Mesothelial cell of epicardium (in vitro differentiated cells): ENCODE data around the gene PRKACB. TPM values are rescaled to one million over a fixed set of nuclear protein-coding genes. Genes with fewer than 3 reads are reported as not detected.
"Not testable (repeated sequence)": the region's sequence is repeated elsewhere in the genome, so short reads cannot be mapped to it uniquely, and the experiment has no call there.

Source experiments
- DNase-seq, 2 experiments: peaks; one replicate each; pipeline ENCODE4 v3.0.0; 2021; ENCODE audit warnings: low spot score in 2 of 2; ENCODE audit not compliant: unreplicated experiment in 2 of 2
- H3K27ac Mint-ChIP-seq: 2 replicates; pipeline ENCODE4 v1.8.0; 2021; ENCODE audit warnings: mixed read lengths
- H3K27me3 Mint-ChIP-seq: 2 replicates; pipeline ENCODE4 v1.8.0; 2021; ENCODE audit warnings: low read depth, mixed read lengths
- H3K36me3 Mint-ChIP-seq: 2 replicates; pipeline ENCODE4 v1.8.0; 2021; ENCODE audit warnings: mixed read lengths
- H3K4me1 Mint-ChIP-seq: 2 replicates; pipeline ENCODE4 v1.8.0; 2021; ENCODE audit warnings: mixed read lengths
- H3K4me3 Mint-ChIP-seq: 2 replicates; pipeline ENCODE4 v1.8.0; 2021; ENCODE audit warnings: mild to moderate bottlenecking, moderate library complexity, mixed read lengths
- H3K9me3 Mint-ChIP-seq: 2 replicates; pipeline ENCODE4 v1.8.0; 2021; ENCODE audit warnings: mixed read lengths
- total RNA-seq: library from RNA; stranded (reverse); gene quantifications from 3 replicates; pipeline ENCODE4 v1.2.1, GENCODE V29; 2021
- TF ChIP-seq, protein P1 (sequence below): fragments of 200-600 bp; sonication (generic); IDR thresholded peaks from one replicate; pipeline ENCODE4 v1.5.0; 2021; ENCODE audit warnings: antibody characterized with exemption; ENCODE audit not compliant: unreplicated experiment

Gene PRKACB
- total RNA-seq: 37.8 to 40.1 TPM (median 38.5 TPM) in 3 replicates

DNA sequence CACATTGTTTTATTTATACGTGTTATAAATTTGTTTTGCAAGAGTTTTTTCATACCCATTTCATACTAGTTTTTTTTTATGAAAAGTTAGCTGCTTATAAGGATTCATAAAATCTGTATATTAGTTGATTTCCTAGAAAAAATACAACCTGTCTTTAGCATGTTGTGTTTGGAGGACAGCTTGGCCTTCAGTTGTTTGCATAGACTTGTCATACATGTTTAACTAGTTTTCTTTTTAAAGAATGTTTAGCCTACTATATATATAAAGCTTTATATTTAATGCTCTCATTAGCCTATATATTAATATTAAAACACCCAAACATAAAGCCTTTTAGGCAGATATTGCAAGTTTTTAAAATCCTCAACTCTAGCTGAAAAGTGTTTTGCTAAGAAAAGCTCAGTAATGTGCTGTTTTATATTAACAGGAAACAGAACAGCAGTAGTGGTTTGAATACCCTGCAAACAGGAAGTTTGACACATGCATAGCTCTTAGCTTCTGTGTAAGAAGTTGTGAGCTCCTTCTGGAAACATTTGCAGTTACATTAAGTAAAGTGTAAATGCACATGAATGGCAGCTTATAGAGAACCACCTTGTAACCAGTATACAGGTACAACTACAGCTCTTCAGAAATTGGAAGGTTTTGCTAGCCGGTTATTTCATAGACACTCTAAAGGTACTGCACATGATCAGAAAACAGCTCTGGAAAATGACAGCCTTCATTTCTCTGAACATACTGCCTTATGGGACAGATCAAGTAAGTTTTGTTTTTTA, at the start of gene PRKACB:
PRKACB (plus strand) TSS at position 476 of the 770 bp plus-strand sequence; CDS start at position 567, 91 bp downstream.
- Mint-ChIP-seq H3K9me3 (peaks cover 5% of the 10 kb centered on the region), H3K27ac (peak within 1 kb of the TSS; percentile 25), H3K27me3 (no peaks in the 10 kb centered on the region), H3K4me1 (peaks cover 5% of the 10 kb centered on the region), H3K36me3 (peaks cover 2% of the 10 kb centered on the region), H3K4me3 (no peak within 1 kb of the TSS)
- TF ChIP-seq, protein P1, sequence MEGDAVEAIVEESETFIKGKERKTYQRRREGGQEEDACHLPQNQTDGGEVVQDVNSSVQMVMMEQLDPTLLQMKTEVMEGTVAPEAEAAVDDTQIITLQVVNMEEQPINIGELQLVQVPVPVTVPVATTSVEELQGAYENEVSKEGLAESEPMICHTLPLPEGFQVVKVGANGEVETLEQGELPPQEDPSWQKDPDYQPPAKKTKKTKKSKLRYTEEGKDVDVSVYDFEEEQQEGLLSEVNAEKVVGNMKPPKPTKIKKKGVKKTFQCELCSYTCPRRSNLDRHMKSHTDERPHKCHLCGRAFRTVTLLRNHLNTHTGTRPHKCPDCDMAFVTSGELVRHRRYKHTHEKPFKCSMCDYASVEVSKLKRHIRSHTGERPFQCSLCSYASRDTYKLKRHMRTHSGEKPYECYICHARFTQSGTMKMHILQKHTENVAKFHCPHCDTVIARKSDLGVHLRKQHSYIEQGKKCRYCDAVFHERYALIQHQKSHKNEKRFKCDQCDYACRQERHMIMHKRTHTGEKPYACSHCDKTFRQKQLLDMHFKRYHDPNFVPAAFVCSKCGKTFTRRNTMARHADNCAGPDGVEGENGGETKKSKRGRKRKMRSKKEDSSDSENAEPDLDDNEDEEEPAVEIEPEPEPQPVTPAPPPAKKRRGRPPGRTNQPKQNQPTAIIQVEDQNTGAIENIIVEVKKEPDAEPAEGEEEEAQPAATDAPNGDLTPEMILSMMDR: no peak
- no peak for DNase-seq

DNA sequence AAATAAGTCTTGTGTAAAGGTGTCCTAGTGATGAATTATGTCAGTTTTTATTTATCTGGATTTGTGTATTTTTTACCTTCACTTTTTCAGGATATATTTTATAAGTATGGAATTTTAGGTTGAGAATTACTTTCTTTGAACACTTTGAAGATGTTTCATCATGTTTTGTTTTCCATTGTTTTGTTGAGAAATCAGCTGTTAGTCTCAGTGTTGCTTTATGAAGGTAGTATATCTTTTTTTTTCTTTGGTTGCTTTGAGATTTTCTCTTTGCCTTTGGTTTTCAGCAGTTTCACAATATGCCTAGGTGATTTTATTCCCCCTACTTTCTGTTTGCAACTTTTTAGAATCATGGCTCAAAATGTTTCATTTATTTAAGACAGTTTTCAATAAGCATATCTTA, 48.8 kb upstream of the PRKACB start:
- H3K27ac Mint-ChIP-seq: no peak overlapping the region
- H3K4me3 Mint-ChIP-seq: no peak overlapping the region
- H3K27me3 Mint-ChIP-seq: no peaks in the 10 kb centered on the region
- H3K9me3 Mint-ChIP-seq: peaks cover 42% of the 10 kb centered on the region
- peaks cover 31% of the 10 kb centered on the region for H3K36me3 Mint-ChIP-seq
- DNase-seq: no peak
- TF ChIP-seq, protein P1: no peak
- H3K4me1 Mint-ChIP-seq: peaks cover 4% of the 10 kb centered on the region

DNA sequence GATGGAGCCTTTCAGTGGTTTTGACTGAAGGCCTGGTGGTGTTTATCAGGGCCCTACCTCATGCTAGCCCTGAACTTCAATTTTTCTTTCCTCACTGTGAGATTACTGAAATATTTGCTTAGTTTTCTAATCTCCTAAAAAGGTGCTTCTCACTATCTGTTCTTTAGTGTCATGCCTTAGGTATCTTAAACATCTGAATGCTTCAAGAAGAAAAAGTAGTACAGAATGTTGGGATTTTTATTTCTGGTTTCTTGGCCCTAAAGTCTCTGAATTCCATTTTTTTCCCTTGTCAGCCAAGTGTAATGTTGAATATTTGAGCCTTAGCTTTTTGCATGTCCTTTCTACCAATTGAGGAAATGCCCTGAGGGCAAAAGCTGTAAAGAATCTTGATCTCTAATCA, 47.9 kb upstream of the PRKACB start:
- Mint-ChIP-seq H3K36me3 (peaks cover 31% of the 10 kb centered on the region), H3K27ac (no peak overlapping the region), H3K4me3 (no peak overlapping the region), H3K4me1 (peaks cover under 1% of the 10 kb centered on the region), H3K9me3 (peaks cover 42% of the 10 kb centered on the region), H3K27me3 (no peaks in the 10 kb centered on the region)
- TF ChIP-seq, protein P1: no peak
- DNase-seq: no peak

DNA sequence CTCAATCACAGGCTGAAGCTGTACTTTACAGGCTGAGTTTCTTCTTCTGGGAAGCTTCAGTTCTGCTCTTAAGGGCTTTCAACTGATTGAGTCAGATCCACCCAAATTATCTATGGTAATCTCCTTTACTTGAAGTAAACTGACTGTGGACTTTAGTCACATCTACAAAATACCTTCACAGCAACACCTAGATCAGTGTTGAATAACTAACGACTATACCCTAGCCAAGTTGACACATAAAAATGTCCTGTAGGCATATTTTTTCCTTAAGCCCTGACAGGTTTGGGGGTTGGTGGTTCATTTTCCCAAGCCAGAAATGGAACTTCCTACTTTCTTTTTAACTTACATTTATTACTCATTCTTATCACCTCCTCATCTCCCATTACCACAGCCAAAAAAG, 42.9 kb upstream of the PRKACB start:
- peaks cover 14% of the 10 kb centered on the region for H3K4me1 Mint-ChIP-seq
- H3K27ac Mint-ChIP-seq: peak overlapping the region; percentile 11
- H3K9me3 Mint-ChIP-seq: peaks cover 28% of the 10 kb centered on the region
- no peaks in the 10 kb centered on the region for H3K27me3 Mint-ChIP-seq
- no peak overlapping the region for H3K4me3 Mint-ChIP-seq
- DNase-seq: no peak
- TF ChIP-seq, protein P1: no peak
- peaks cover 19% of the 10 kb centered on the region for H3K36me3 Mint-ChIP-seq

DNA sequence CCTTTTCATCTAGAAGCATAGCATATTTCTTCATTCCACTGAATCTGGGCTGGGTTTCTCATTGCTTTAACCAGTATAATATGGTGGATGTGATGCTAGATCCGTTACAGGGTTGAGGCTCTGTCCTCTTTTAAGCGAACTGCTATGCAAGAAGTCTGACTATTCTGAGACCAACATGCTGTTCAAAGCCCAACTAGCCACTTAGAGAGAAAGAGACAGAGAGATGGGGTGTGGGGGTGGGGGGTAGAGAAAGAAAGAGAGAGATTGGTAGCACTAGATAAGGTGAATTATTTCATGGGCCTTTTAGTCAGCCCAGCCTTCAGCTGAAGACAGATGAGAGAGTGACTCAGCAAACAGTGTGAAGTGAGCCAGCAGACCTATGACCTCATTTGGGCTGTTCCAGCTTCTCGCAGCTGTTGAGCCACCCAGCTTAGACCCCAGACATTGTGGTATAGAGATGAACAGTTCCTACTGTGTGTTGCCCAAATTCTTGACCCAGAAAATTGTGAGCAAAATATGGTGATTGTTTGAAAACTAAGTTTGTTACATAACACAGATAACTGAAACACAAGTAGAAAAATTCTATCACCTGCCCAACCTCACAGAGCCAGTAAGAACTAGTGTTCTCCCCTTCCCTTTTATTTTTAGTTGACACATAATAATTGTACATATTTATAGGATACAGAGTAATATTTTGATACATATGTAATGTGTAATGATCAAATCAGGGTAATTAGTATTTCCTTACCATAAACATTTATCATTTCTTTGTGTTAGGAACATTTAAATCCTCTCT, 40.7 kb upstream of the PRKACB start:
- Mint-ChIP-seq H3K4me1 (peaks cover 14% of the 10 kb centered on the region), H3K27me3 (no peaks in the 10 kb centered on the region)
- DNase-seq: no peak

DNA sequence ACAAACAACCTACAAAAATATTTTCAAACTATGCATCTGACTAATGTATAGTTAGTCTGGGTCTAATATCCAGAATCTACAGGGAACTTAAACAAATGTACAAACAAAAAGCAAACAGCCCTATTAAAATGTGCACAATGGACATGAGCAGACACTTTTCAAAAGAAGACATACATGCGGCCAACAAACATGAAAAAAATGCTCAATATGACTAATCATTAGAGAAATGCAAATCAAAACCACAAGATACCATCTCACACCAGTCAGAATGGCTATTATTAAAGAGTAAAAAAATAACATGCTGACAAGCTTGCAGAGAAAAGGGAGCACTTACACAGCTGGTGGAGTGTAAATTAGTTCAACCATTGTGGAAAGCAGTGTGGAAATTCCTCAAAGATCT, 36.5 kb upstream of the PRKACB start:
- not testable (repeated sequence) for DNase-seq, H3K27ac Mint-ChIP-seq, H3K4me3 Mint-ChIP-seq, H3K27me3 Mint-ChIP-seq, H3K4me1 Mint-ChIP-seq
- Mint-ChIP-seq H3K36me3 (peaks cover 16% of the 10 kb centered on the region), H3K9me3 (peaks cover 20% of the 10 kb centered on the region)

More for the DNA sequence above, 40.7 kb upstream of the PRKACB start:
- Mint-ChIP-seq H3K9me3 (peaks cover 22% of the 10 kb centered on the region), H3K36me3 (peaks cover 16% of the 10 kb centered on the region), H3K27ac (peak overlapping the region; percentile 22), H3K4me3 (no peak overlapping the region)
- TF ChIP-seq, protein P1: no peak
